Peyer's patch (tissue), 4 donors: ENCODE measurements around the gene PLIN3.

Experiments used
- POLR2A ChIP-seq, 2 donors: fragments of 450-650 bp; IDR thresholded peaks; one replicate each; pipeline ENCODE4 v1.5.1; 2017; ENCODE audit warnings: antibody characterized with exemption in 2 of 2, mild to moderate bottlenecking in 2 of 2, moderate library complexity in 2 of 2
- TF ChIP-seq, protein P1 (sequence below), 6 experiments: fragments of 450-650 bp in 4 of 6; fragments of 200-600 bp in 2 of 6; sonication (generic) in 1 of 6; IDR thresholded peaks; one replicate each; pipeline ENCODE4 v1.5.1; 2017 to 2019; ENCODE audit warnings: antibody characterized with exemption in 6 of 6, mild to moderate bottlenecking in 3 of 6, moderate library complexity in 1 of 6

DNA sequence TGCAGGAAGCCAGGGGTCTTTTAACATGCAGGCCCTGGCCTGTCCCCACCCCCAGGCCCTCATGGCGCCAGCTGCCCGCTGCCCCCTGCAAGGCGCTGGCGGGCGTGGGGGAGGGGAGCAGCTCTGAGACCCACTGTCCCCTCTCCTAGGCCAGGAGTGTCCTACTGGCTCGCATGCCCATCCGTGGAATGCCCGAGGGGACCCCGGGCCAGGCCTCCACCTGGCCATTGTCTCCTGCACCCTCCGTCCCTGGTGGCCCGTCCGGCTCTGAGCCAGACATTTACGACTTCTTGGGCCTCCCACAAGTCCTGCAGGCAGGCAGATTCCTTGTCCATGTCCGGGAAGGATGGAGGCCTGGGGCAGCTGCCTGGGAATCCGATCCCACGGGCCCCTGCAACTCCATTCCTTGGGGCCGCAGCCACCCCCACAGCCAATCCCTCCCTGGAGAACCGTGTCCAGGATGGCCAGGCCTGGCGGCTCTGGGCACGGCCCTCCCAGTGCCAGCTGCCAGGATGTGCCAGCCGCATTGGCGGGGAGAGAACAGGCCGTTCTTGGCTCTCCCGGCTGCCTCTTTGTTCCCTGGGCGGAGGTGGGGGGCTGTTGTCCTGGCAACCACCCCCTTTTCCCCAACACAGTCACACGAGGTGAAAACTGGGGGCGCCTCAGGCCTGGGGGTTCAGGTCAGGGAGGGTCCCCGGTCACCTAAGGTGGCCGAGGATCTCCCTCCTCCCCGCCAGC is 10.5 kb upstream of the PLIN3 start:
- TF ChIP-seq, protein P1, sequence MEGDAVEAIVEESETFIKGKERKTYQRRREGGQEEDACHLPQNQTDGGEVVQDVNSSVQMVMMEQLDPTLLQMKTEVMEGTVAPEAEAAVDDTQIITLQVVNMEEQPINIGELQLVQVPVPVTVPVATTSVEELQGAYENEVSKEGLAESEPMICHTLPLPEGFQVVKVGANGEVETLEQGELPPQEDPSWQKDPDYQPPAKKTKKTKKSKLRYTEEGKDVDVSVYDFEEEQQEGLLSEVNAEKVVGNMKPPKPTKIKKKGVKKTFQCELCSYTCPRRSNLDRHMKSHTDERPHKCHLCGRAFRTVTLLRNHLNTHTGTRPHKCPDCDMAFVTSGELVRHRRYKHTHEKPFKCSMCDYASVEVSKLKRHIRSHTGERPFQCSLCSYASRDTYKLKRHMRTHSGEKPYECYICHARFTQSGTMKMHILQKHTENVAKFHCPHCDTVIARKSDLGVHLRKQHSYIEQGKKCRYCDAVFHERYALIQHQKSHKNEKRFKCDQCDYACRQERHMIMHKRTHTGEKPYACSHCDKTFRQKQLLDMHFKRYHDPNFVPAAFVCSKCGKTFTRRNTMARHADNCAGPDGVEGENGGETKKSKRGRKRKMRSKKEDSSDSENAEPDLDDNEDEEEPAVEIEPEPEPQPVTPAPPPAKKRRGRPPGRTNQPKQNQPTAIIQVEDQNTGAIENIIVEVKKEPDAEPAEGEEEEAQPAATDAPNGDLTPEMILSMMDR (IDR thresholded peaks at IDR 0.05), result no peak
- TF ChIP-seq POLR2A (IDR thresholded peaks at IDR 0.05), result no peak
